ENCODE results near the gene STX1A. TPM values are rescaled to one million over a fixed set of nuclear protein-coding genes. Genes with fewer than 3 reads are reported as not detected.

The STX1A gene
- total RNA-seq, 1 donor from 2014 or later: 16.4 TPM

DNA sequence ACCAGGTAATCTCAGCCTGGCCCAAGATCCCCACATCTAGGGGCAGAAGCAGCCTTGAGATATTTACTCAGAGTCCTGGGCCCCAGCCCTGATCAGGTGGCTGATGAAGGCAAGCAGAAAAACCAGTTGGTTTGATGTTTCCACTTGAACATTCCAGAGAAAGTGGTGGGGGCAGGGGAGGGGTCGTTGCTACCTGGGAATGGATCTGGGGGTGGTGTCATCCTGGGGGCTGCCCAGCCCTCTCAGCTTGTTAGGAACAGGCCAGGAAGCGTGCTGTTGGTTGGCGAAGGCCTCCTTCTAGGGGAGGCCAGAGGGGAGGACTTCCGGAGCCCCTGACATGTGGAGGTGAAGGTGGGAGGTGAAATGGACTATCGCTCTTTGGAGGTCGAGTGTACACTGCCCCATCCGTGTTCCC, 22.9 kb upstream of the STX1A start:
- no peaks in the 10 kb centered on the region for H3K36me3 Mint-ChIP-seq (ENCODE audit: low read depth)
- no peaks in the 10 kb centered on the region for H3K9me3 Mint-ChIP-seq
- no peak overlapping the region for H3K27ac Mint-ChIP-seq (ENCODE audit: unreplicated experiment)
- H3K4me3 Mint-ChIP-seq: peak overlapping the region; percentile 45
- TF ChIP-seq, protein P1, sequence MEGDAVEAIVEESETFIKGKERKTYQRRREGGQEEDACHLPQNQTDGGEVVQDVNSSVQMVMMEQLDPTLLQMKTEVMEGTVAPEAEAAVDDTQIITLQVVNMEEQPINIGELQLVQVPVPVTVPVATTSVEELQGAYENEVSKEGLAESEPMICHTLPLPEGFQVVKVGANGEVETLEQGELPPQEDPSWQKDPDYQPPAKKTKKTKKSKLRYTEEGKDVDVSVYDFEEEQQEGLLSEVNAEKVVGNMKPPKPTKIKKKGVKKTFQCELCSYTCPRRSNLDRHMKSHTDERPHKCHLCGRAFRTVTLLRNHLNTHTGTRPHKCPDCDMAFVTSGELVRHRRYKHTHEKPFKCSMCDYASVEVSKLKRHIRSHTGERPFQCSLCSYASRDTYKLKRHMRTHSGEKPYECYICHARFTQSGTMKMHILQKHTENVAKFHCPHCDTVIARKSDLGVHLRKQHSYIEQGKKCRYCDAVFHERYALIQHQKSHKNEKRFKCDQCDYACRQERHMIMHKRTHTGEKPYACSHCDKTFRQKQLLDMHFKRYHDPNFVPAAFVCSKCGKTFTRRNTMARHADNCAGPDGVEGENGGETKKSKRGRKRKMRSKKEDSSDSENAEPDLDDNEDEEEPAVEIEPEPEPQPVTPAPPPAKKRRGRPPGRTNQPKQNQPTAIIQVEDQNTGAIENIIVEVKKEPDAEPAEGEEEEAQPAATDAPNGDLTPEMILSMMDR (conservative IDR thresholded peaks at IDR 0.05): peak; percentile 24
- no peak for DNase-seq (ENCODE audit: low read depth, low spot score)
- peaks cover 28% of the 10 kb centered on the region for H3K4me1 Mint-ChIP-seq
- peaks cover 21% of the 10 kb centered on the region for H3K27me3 Mint-ChIP-seq (ENCODE audit: low read depth)

DNA sequence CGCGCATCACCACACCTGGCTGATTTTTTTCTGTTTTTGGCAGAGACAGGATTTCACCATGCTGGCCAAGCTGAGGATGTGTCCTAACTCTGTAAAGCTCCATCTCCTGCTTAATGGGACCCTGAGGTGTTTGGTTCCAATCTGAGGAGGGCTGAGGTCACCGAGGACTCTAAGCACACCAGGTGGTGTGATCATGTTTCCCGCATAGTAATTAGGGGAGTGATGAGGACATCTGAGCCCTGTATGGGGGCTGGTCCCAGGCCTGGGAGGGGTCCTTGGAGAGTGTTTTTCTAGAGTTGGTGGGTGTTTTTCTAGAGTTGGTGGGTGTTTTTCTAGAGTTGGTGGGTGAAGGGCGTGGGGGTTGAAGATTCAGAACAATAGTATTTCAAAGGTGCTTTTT, 22.1 kb upstream of the STX1A start:
- H3K36me3 Mint-ChIP-seq (ENCODE audit: low read depth): no peaks in the 10 kb centered on the region
- DNase-seq (ENCODE audit: low read depth, low spot score): no peak
- no peak overlapping the region for H3K27ac Mint-ChIP-seq (ENCODE audit: unreplicated experiment)
- peaks cover 21% of the 10 kb centered on the region for H3K27me3 Mint-ChIP-seq (ENCODE audit: low read depth)
- peaks cover 28% of the 10 kb centered on the region for H3K4me1 Mint-ChIP-seq
- TF ChIP-seq, protein P1 (conservative IDR thresholded peaks at IDR 0.05): no peak
- peak overlapping the region; percentile 74 for H3K4me3 Mint-ChIP-seq
- H3K9me3 Mint-ChIP-seq: no peaks in the 10 kb centered on the region

DNA sequence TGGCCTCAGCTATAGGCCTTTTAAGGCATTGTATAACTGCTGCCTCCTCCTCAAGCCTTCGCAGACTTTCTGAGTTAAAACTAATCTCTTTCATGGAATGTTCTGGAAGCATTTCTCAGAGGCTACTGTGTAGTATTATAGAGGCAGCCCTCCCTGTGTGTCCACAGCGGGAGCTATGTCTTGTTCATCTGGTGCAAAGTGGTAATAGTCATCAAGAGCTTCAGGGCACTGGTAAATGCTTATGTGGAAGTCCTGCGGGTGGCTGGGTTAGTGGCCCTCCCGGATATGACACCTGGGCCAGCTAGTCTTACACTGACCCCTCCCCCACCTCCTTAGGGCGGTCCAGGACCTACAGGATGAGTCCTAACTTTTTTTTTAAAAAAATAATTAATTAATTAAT, 21.3 kb upstream of the STX1A start:
- DNase-seq (ENCODE audit: low read depth, low spot score): no peak
- H3K27ac Mint-ChIP-seq (ENCODE audit: unreplicated experiment): no peak overlapping the region
- TF ChIP-seq, protein P1 (conservative IDR thresholded peaks at IDR 0.05): no peak

DNA sequence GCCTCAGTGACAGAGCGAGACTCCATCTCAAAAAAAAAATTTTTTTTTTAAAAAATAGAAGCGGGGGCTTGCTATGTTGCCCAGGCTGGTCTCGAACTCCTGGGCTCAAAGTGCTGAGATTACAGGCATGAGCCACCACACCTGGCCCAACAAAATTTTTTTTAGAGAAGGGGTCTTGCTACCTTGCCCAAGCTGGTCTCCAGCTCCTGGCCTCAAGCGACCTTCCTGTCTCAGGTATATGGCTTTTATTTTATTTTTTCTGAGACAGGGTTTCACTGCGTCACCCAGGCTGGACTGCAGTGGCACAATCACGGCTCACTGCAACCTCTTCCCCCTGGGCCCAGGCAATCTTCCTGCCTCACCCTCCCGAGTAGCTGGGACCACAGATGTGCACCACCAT, 20.7 kb upstream of the STX1A start:
- H3K4me1 Mint-ChIP-seq: peaks cover 28% of the 10 kb centered on the region
- H3K27ac Mint-ChIP-seq (ENCODE audit: unreplicated experiment): no peak overlapping the region

More for the DNA sequence above, 21.3 kb upstream of the STX1A start:
- no peaks in the 10 kb centered on the region for H3K36me3 Mint-ChIP-seq (ENCODE audit: low read depth)
- no peaks in the 10 kb centered on the region for H3K9me3 Mint-ChIP-seq
- peaks cover 21% of the 10 kb centered on the region for H3K27me3 Mint-ChIP-seq (ENCODE audit: low read depth)
- peak overlapping the region; percentile 75 for H3K4me3 Mint-ChIP-seq
- H3K4me1 Mint-ChIP-seq: peaks cover 28% of the 10 kb centered on the region

DNA sequence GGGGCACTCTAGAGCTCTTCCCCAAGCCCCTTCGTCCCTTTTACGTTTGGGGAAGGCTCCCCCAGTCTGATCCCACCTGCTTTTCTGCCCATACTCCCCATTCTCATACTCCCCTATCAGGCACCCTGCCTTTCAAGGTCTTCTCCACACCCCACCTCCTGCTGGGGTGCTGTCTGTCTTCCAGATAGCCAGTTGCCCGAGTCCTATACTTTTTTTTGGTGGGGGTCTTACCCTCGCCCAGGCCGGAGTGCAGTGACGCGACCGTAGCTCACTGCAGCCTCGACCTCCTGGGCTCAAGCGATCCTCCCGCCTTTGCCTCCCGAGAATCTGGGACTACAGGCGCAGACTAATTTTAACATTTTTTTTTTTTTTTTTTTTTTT, 19.9 kb upstream of the STX1A start:
- H3K4me1 Mint-ChIP-seq: peaks cover 32% of the 10 kb centered on the region
- peak overlapping the region; percentile 96 for H3K27ac Mint-ChIP-seq (ENCODE audit: unreplicated experiment)
- no peaks in the 10 kb centered on the region for H3K9me3 Mint-ChIP-seq
- peak overlapping the region; percentile 92 for H3K4me3 Mint-ChIP-seq
- no peaks in the 10 kb centered on the region for H3K36me3 Mint-ChIP-seq (ENCODE audit: low read depth)
- no peak for DNase-seq (ENCODE audit: low read depth, low spot score)
- TF ChIP-seq, protein P1 (conservative IDR thresholded peaks at IDR 0.05): no peak
- H3K27me3 Mint-ChIP-seq (ENCODE audit: low read depth): peaks cover 21% of the 10 kb centered on the region

More for the DNA sequence above, 20.7 kb upstream of the STX1A start:
- DNase-seq (ENCODE audit: low read depth, low spot score): no peak
- peak overlapping the region; percentile 75 for H3K4me3 Mint-ChIP-seq
- H3K36me3 Mint-ChIP-seq (ENCODE audit: low read depth): no peaks in the 10 kb centered on the region
- TF ChIP-seq, protein P1 (conservative IDR thresholded peaks at IDR 0.05): no peak
- peaks cover 21% of the 10 kb centered on the region for H3K27me3 Mint-ChIP-seq (ENCODE audit: low read depth)
- no peaks in the 10 kb centered on the region for H3K9me3 Mint-ChIP-seq

Measured in neural crest cell (in vitro differentiated cells).